Neural cell (in vitro differentiated cells): Measurements from ENCODE around the gene ESR1. TPM values are rescaled to one million over a fixed set of nuclear protein-coding genes. Genes with fewer than 3 reads are reported as not detected.

ENCODE experiments used
- H2AFZ ChIP-seq: fragments of 200-600, 300-800 bp; sonication (generic), shearing (Covaris generic); 2 replicates; pipeline ENCODE4 v1.6.0; 2014; ENCODE audit warnings: low read depth, mild to moderate bottlenecking, antibody characterized with exemption, low read length, moderate library complexity
- H3F3A ChIP-seq: fragments of 200-600 bp; shearing (Covaris generic); 2 replicates; pipeline ENCODE4 v1.6.1; 2016; ENCODE audit warnings: mild to moderate bottlenecking, moderate library complexity, mixed read lengths, antibody characterized with exemption, low read length; ENCODE audit not compliant: insufficient read depth, poor library complexity, severe bottlenecking
- H3K27ac ChIP-seq: fragments of 200-600, 300-800 bp; sonication (generic), shearing (Covaris generic); 2 replicates; pipeline ENCODE4 v1.5.1; 2014; ENCODE audit warnings: mild to moderate bottlenecking, low read length, moderate library complexity
- H3K27me3 ChIP-seq: fragments of 300-800, 200-600 bp; sonication (generic), shearing (Covaris generic); 2 replicates; pipeline ENCODE4 v1.6.0; 2014; ENCODE audit warnings: mild to moderate bottlenecking, low read depth, low read length, moderate library complexity; ENCODE audit not compliant: insufficient read depth
- H3K36me3 ChIP-seq: fragments of 300-800, 200-600 bp; sonication (generic), shearing (Covaris generic); 2 replicates; pipeline ENCODE4 v1.5.1; 2014; ENCODE audit warnings: mild to moderate bottlenecking, antibody characterized with exemption, low read length, moderate library complexity; ENCODE audit not compliant: insufficient read depth
- H3K4me2 ChIP-seq: fragments of 300-800, 200-600 bp; sonication (generic), shearing (Covaris generic); 2 replicates; pipeline ENCODE4 v1.6.0; 2014; ENCODE audit warnings: mild to moderate bottlenecking, low read length
- H3K4me3 ChIP-seq: fragments of 300-800, 200-600 bp; sonication (generic), shearing (Covaris generic); 2 replicates; pipeline ENCODE4 v1.5.1; 2014; ENCODE audit warnings: mild to moderate bottlenecking, low read length, moderate library complexity
- H3K79me2 ChIP-seq: fragments of 200-600 bp; shearing (Covaris generic); replicated peaks from 2 replicates; pipeline ENCODE4 v1.6.0; 2014; ENCODE audit warnings: mild to moderate bottlenecking, low read length, moderate library complexity; ENCODE audit not compliant: insufficient read depth
- H3K9ac ChIP-seq: fragments of 300-800, 200-600 bp; sonication (generic), shearing (Covaris generic); 2 replicates; pipeline ENCODE4 v1.6.1; 2016; ENCODE audit warnings: mild to moderate bottlenecking, low read length, mixed read lengths
- H3K9me2 ChIP-seq: fragments of 200-600 bp; shearing (Covaris generic); 2 replicates; pipeline ENCODE4 v1.6.1; 2016; ENCODE audit warnings: mild to moderate bottlenecking, low read length, mixed read lengths; ENCODE audit not compliant: insufficient read depth
- H3K9me3 ChIP-seq: fragments of 200-600, 300-800 bp; sonication (generic), shearing (Covaris generic); 2 replicates; pipeline ENCODE4 v1.6.1; 2016; ENCODE audit warnings: mild to moderate bottlenecking, mixed run types, low read length, moderate library complexity, mixed read lengths
- H4K20me1 ChIP-seq: fragments of 200-600 bp; shearing (Covaris generic); 2 replicates; pipeline ENCODE4 v1.6.1; 2016; ENCODE audit warnings: mild to moderate bottlenecking, mixed run types; ENCODE audit not compliant: insufficient read depth
- CTCF ChIP-seq: fragments of 450-650 bp; IDR thresholded peaks from 2 replicates; pipeline ENCODE4 v1.5.1; 2014; ENCODE audit warnings: antibody characterized with exemption, mild to moderate bottlenecking, moderate library complexity; ENCODE audit not compliant: poor library complexity, severe bottlenecking
- EP300 ChIP-seq: fragments of 450-650 bp; conservative IDR thresholded peaks from 2 replicates; pipeline ENCODE4 v1.6.1; 2014; ENCODE audit warnings: antibody characterized with exemption, mild to moderate bottlenecking, moderate library complexity; ENCODE audit not compliant: poor library complexity, severe bottlenecking
- EZH2 ChIP-seq: fragments of 200-600, 300-800 bp; shearing (Covaris generic), sonication (generic); IDR thresholded peaks from 2 replicates; pipeline ENCODE4 v1.6.1; 2014; ENCODE audit warnings: antibody characterized with exemption, low read length, borderline replicate concordance, mild to moderate bottlenecking; ENCODE audit not compliant: insufficient read depth, poor library complexity, severe bottlenecking
- MXI1 ChIP-seq: fragments of 450-650 bp; conservative IDR thresholded peaks from 2 replicates; pipeline ENCODE4 v1.6.1; 2014; ENCODE audit warnings: antibody characterized with exemption, mild to moderate bottlenecking; ENCODE audit not compliant: poor library complexity, severe bottlenecking
- POLR2AphosphoS5 ChIP-seq: IDR thresholded peaks from 2 replicates; pipeline ENCODE4 v1.6.1; 2012
- RAD21 ChIP-seq: fragments of 450-650 bp; conservative IDR thresholded peaks from 2 replicates; pipeline ENCODE4 v1.6.1; 2014; ENCODE audit warnings: antibody characterized with exemption, mild to moderate bottlenecking, moderate library complexity
- REST ChIP-seq: IDR thresholded peaks from 2 replicates; pipeline ENCODE4 v1.6.1; 2012; ENCODE audit warnings: borderline replicate concordance
- SMC3 ChIP-seq: fragments of 450-650 bp; conservative IDR thresholded peaks from 2 replicates; pipeline ENCODE4 v1.6.1; 2014; ENCODE audit warnings: antibody characterized with exemption, mild to moderate bottlenecking, moderate library complexity; ENCODE audit not compliant: poor library complexity
- TAF1 ChIP-seq: IDR thresholded peaks from 2 replicates; pipeline ENCODE4 v1.6.1; 2012; ENCODE audit warnings: low read depth
- polyA plus RNA-seq: library from polyadenylated mRNA; depleted of rRNA; stranded (reverse); fragments of >200 nt; gene quantifications from 2 replicates; pipeline ENCODE4 v1.2.3, GENCODE V29; 2014

The ESR1 gene
- polyA plus RNA-seq, 1 donor from 2014 or later: 0.14 TPM

- H3K79me2 ChIP-seq: no peaks in the 10 kb centered on the region
- H3K9ac ChIP-seq: no peak overlapping the region
- no peaks in the 10 kb centered on the region for H3K36me3 ChIP-seq
- no peaks in the 10 kb centered on the region for H4K20me1 ChIP-seq
- no peak overlapping the region for H3K27ac ChIP-seq
- H3K4me2 ChIP-seq: no peak overlapping the region
- H3K9me3 ChIP-seq: no peaks in the 10 kb centered on the region
- no peaks in the 10 kb centered on the region for H3K9me2 ChIP-seq
- TF ChIP-seq REST: no peak
- TF ChIP-seq POLR2AphosphoS5: no peak
- no peak for TF ChIP-seq RAD21
- no peak for TF ChIP-seq EZH2
- no peak for TF ChIP-seq MXI1
- TF ChIP-seq SMC3: no peak
- no peak for TF ChIP-seq EP300
- no peak for TF ChIP-seq TAF1
- TF ChIP-seq CTCF: no peak
- H3F3A ChIP-seq: no peaks in the 10 kb centered on the region
- H3K4me3 ChIP-seq: no peak overlapping the region
- H2AFZ ChIP-seq: no peak overlapping the region
- H3K27me3 ChIP-seq: no peaks in the 10 kb centered on the region
Observed at GRCh38 chr6:152161501-152161900, 354.0 kb downstream of the ESR1 start.

GRCh38 chr6:152164957-152165356 is 357.5 kb downstream of the ESR1 start:
- Histone ChIP-seq H3F3A (no peaks in the 10 kb centered on the region), H3K36me3 (no peaks in the 10 kb centered on the region), H3K9ac (no peak overlapping the region), H3K27me3 (no peaks in the 10 kb centered on the region), H3K27ac (no peak overlapping the region), H4K20me1 (no peaks in the 10 kb centered on the region), H3K4me3 (no peak overlapping the region), H3K79me2 (no peaks in the 10 kb centered on the region), H3K9me2 (no peaks in the 10 kb centered on the region), H2AFZ (no peak overlapping the region), H3K9me3 (no peaks in the 10 kb centered on the region), H3K4me2 (no peak overlapping the region)
- TF ChIP-seq REST: no peak
- TF ChIP-seq EZH2: no peak
- no peak for TF ChIP-seq SMC3
- TF ChIP-seq EP300: no peak
- TF ChIP-seq TAF1: no peak
- no peak for TF ChIP-seq POLR2AphosphoS5
- TF ChIP-seq CTCF: no peak
- no peak for TF ChIP-seq RAD21
- TF ChIP-seq MXI1: no peak
